LNCAP (cell line): Measurements from ENCODE around the gene KIAA0753.

Experiments used
- CTCF ChIP-seq: fragments of 450-650 bp; IDR thresholded peaks from 2 replicates; pipeline ENCODE4 v1.5.1; 2017; ENCODE audit warnings: mild to moderate bottlenecking

KIAA0753 gene

GRCh38 chr17:6610011-6610410 is 30.5 kb downstream of the KIAA0753 start:
- TF ChIP-seq CTCF: no peak

GRCh38 chr17:6608321-6608720 is 32.2 kb downstream of the KIAA0753 start:
- TF ChIP-seq CTCF: no peak

- no peak for TF ChIP-seq CTCF
Observed at GRCh38 chr17:6605142-6605541, 35.4 kb downstream of the KIAA0753 start.

GRCh38 chr17:6603744-6604325 is 36.7 kb downstream of the KIAA0753 start:
- TF ChIP-seq CTCF: no peak; the same call in 1 of the 2 replicates

- TF ChIP-seq CTCF: no peak
Observed at GRCh38 chr17:6602141-6602540, 38.4 kb downstream of the KIAA0753 start.

GRCh38 chr17:6599364-6599763 is 41.1 kb downstream of the KIAA0753 start:
- TF ChIP-seq CTCF: no peak

GRCh38 chr17:6597727-6598126 is 42.8 kb downstream of the KIAA0753 start:
- peak; percentile 13; the same call in 1 of the 2 replicates for TF ChIP-seq CTCF

- no peak for TF ChIP-seq CTCF
Observed at GRCh38 chr17:6596941-6597340, 43.6 kb downstream of the KIAA0753 start.
